ENCODE measurements around the gene MATN3.

GRCh38 chr2:20034821-20035220 lies 22.4 kb upstream of the MATN3 start:
- TF ChIP-seq CTCF (IDR thresholded peaks at IDR 0.05) (no peak), POLR2A (IDR thresholded peaks at IDR 0.05) (no peak)
